Right lobe of liver (tissue), 6 donors: ENCODE data around the gene KRT28. TPM values are rescaled to one million over a fixed set of nuclear protein-coding genes. Genes with fewer than 3 reads are reported as not detected.

ENCODE experiments used
- ATAC-seq, 4 donors: fragments of 200-7000 bp; cut with Tn5 transposase; one replicate each; pipeline ENCODE4 v1.9.1; 2020; ENCODE audit warnings: mild to moderate bottlenecking in 4 of 4, moderate library complexity in 4 of 4
- DNase-seq, 3 donors: peaks; one replicate each; pipeline ENCODE4 v3.0.0-alpha.2; 2020
- H3K27ac ChIP-seq, 3 donors: fragments of 200-600 bp; one replicate each; pipeline ENCODE4 v1.8.0; 2022
- H3K27me3 ChIP-seq, 2 donors: fragments of 200-600 bp; one replicate each; pipeline ENCODE4 v1.8.0; 2022
- H3K36me3 ChIP-seq, 4 donors: fragments of 200-600 bp; sonication (generic) in 1 of 4; one replicate each; pipeline versions ENCODE4 v1.5.1 to v1.8.0; 2017 to 2022; ENCODE audit warnings: control low read depth in 1 of 4
- H3K4me1 ChIP-seq, 4 donors: fragments of 200-600 bp; sonication (generic) in 1 of 4; one replicate each; pipeline versions ENCODE4 v1.5.1 to v1.8.0; 2017 to 2022; ENCODE audit warnings: control low read depth in 1 of 4
- H3K4me3 ChIP-seq, 3 donors: fragments of 200-600 bp; one replicate each; pipeline ENCODE4 v1.8.0; 2022
- H3K9me3 ChIP-seq, 4 donors: fragments of 200-600 bp; sonication (generic) in 1 of 4; one replicate each; pipeline versions ENCODE4 v1.5.1 to v1.8.0; 2017 to 2022; ENCODE audit warnings: control low read depth in 1 of 4
- POLR2A ChIP-seq: fragments of 450-650 bp; IDR thresholded peaks from one replicate; pipeline ENCODE4 v1.6.1; 2017; ENCODE audit warnings: antibody characterized with exemption, mild to moderate bottlenecking
- WGBS: methylation state at CpG from one replicate; pipeline ENCODE4 v1.1.6; 2018; ENCODE audit warnings: low coverage, low lambda C conversion rate; ENCODE audit not compliant: insufficient coverage; ENCODE audit errors: missing lambda C conversion rate; 5-methylcytosine and 5-hydroxymethylcytosine counted together
- intact Hi-C, 2 donors: fragments of 100-400 bp; cut with DNase I; formaldehyde crosslinking; loops; one replicate each; pipeline versions ENCODE4 v1.11.2 to v1.14.1; 2022
- total RNA-seq, 6 experiments: library from RNA; depleted of rRNA in 2 of 6; stranded (reverse); fragments of >200 nt in 2 of 6; fragmentation: NEBNext Ultra II Directional in 3 of 6; extraction: Animal tissue kit (Norgen Biotek cat#: 25700) in 3 of 6; gene quantifications; one replicate each; pipeline versions ENCODE4 v1.1.0 to v1.2.4, GENCODE V29; 2016 to 2023
- TF ChIP-seq, protein P1 (sequence below), 4 donors: fragments of 200-600 bp in 3 of 4; fragments of 450-650 bp in 1 of 4; IDR thresholded peaks; one replicate each; pipeline versions ENCODE4 v1.5.1 to v1.8.0; 2016 to 2022; ENCODE audit warnings: antibody characterized with exemption in 4 of 4, mild to moderate bottlenecking in 2 of 4
- donor health status: DM: no; HTN: yes; CAD: no.
- donor health status: DM: no; HTN: no; CAD: no.
- donor health status: DM: no; HTN: no; CAD: no.
- donor health status: DM: no; HTN: yes; CAD: no.
- donor health status: DM: no; HTN: yes; CAD: no.

Gene KRT28
- total RNA-seq, 6 experiments from 2014 or later = not detected

DNA sequence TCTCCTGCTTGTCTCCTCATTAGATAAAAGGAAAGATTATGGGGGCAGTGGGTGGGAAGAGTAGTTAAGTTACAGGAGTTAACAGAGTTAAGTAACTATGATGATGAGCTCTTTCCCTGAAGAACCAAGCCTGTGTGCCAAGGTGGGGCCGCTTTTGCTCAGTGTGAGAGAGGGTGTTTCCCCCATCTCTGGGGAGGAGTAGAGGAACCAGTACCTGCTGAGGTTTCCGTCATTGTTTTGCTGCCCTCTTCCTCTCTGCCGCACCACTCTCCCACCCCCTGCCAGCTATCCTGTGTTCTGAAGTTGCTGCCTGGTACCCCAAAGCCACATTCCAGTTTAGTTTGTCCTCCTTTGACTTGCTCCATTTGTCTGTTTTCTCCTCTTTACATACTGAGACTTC, 43.5 kb upstream of the KRT28 start:
- WGBS = 53% methylated on average over 2 of the region's 3 CpGs
- Histone ChIP-seq H3K4me3 (no peak overlapping the region), H3K27me3 (no peaks in the 10 kb centered on the region), H3K4me1 (no peaks in the 10 kb centered on the region), H3K36me3 (no peaks in the 10 kb centered on the region), H3K9me3 (no peaks in the 10 kb centered on the region), H3K27ac (no peak overlapping the region)
- TF ChIP-seq POLR2A = no peak
- TF ChIP-seq, protein P1, sequence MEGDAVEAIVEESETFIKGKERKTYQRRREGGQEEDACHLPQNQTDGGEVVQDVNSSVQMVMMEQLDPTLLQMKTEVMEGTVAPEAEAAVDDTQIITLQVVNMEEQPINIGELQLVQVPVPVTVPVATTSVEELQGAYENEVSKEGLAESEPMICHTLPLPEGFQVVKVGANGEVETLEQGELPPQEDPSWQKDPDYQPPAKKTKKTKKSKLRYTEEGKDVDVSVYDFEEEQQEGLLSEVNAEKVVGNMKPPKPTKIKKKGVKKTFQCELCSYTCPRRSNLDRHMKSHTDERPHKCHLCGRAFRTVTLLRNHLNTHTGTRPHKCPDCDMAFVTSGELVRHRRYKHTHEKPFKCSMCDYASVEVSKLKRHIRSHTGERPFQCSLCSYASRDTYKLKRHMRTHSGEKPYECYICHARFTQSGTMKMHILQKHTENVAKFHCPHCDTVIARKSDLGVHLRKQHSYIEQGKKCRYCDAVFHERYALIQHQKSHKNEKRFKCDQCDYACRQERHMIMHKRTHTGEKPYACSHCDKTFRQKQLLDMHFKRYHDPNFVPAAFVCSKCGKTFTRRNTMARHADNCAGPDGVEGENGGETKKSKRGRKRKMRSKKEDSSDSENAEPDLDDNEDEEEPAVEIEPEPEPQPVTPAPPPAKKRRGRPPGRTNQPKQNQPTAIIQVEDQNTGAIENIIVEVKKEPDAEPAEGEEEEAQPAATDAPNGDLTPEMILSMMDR (IDR thresholded peaks at IDR 0.05) = no peak
- DNase-seq (no peak), ATAC-seq (no peak)
- intact Hi-C loops = no loop called here

DNA sequence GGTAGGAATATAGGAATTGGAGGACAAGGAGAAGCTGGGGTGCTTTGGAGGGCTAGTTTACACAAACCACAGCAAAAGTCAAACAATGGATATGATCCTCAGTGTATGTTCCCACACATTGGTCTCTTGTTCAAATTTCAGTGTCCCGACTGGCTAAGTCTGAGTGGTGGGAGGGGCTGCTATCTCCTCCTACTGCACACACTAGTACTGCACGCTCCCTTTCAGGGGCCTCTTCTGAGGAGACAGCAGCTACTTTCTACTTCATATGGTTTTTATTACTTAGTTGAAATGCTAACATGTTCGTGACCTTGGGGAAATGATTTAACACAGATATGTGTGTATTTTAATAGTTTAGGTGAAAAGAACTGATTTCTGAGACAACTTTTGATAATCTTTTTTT, 41.5 kb upstream of the KRT28 start:
- no peak for DNase-seq
- Histone ChIP-seq H3K9me3 (no peaks in the 10 kb centered on the region), H3K27me3 (no peaks in the 10 kb centered on the region), H3K36me3 (no peaks in the 10 kb centered on the region), H3K27ac (no peak overlapping the region), H3K4me1 (no peaks in the 10 kb centered on the region), H3K4me3 (no peak overlapping the region)
- intact Hi-C loops = no loop called here
- no peak for ATAC-seq
- no peak for TF ChIP-seq POLR2A
- TF ChIP-seq, protein P1 (IDR thresholded peaks at IDR 0.05) = no peak
- 100% methylated on average over 1 of the region's 3 CpGs for WGBS

DNA sequence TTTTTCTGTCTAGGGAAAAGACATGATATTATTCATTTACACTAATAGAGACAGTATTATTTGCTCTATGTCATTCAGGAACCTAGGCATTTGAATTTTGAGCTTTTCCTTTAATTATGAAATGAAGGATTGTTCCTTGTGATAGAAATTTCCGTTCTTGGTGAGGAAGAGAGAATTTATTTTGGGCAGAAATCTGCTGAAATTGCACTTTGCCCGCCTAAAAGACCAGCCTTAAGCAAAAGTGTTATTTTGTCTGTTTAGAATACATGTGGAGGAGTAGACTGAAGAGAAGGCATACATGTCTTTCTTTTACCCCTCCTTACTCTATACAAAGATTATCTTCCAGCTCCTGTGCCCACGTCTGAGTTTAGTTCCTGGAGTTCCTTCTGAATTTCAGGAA, 39.4 kb upstream of the KRT28 start:
- 57% methylated on average over 3 of the region's 3 CpGs for WGBS
- ATAC-seq = no peak

DNA sequence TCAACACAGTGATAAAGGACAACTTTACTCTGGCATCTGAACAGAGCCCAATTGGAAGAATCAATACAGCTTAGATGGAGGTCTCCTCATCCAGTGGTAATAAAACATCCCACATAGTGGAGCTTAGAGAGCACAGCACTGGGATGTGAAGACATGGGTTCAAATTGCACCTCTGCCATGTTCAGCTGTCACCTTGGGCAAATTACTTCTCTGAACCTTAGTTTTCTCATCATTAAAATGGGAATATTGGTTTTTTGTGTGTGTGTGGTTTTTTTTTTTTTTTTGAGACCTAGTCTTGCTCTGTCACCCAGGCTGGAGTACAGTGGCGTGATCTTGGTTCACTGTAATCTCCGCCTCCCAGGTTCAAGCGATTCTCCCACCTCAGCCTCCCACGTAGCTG, 36.3 kb upstream of the KRT28 start:
- ATAC-seq (no peak), DNase-seq (no peak)
- Histone ChIP-seq H3K4me3 (no peak overlapping the region), H3K4me1 (no peaks in the 10 kb centered on the region), H3K27ac (no peak overlapping the region), H3K36me3 (peaks cover 0 to 11% (median 0%) of the 10 kb centered on the region in 4 donors), H3K9me3 (no peaks in the 10 kb centered on the region), H3K27me3 (no peaks in the 10 kb centered on the region)
- TF ChIP-seq POLR2A = no peak
- TF ChIP-seq, protein P1 (IDR thresholded peaks at IDR 0.05) = no peak
- intact Hi-C loops = no loop called here
- 89% methylated on average over 4 of the region's 4 CpGs for WGBS

More for the DNA sequence above, 39.4 kb upstream of the KRT28 start:
- Histone ChIP-seq H3K4me1 (no peaks in the 10 kb centered on the region), H3K4me3 (no peak overlapping the region), H3K9me3 (no peaks in the 10 kb centered on the region), H3K27me3 (no peaks in the 10 kb centered on the region), H3K36me3 (peaks cover 0 to 10% (median 0%) of the 10 kb centered on the region in 4 donors), H3K27ac (no peak overlapping the region)
- no peak for DNase-seq
- intact Hi-C loops = no loop called here
- TF ChIP-seq, protein P1 (IDR thresholded peaks at IDR 0.05) = no peak
- TF ChIP-seq POLR2A = no peak

DNA sequence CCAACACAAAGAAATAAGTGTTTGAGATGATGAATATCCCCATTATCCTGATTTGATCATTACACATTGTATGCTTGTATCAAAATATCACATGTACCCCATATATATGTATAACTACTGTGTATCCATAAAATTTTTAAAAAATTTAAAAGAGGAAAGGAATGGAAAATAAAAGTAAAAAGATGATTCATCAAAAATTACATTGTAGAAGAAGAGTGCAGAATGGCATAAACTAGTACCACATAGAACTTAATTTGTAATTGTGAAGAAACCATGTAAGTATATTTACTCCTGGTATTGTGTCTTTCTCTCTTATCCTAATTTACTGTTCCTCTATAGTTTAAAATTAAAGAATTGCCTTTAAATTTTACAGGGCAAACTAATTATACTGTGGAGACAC, 34.1 kb upstream of the KRT28 start:
- intact Hi-C loops = no loop called here
- Histone ChIP-seq H3K27me3 (no peaks in the 10 kb centered on the region), H3K9me3 (no peaks in the 10 kb centered on the region), H3K4me3 (no peak overlapping the region), H3K4me1 (no peaks in the 10 kb centered on the region), H3K36me3 (peaks cover 0 to 11% (median 0%) of the 10 kb centered on the region in 4 donors), H3K27ac (no peak overlapping the region)
- TF ChIP-seq, protein P1 (IDR thresholded peaks at IDR 0.05) = no peak
- no peak for TF ChIP-seq POLR2A
- no peak for DNase-seq
- ATAC-seq = no peak
